DMS53 treated with DMSO at 0.1 percent for 48 hours (cell line): ENCODE results near the gene ASB1.
"Not testable (repeated sequence)": the region's sequence is repeated elsewhere in the genome, so short reads cannot be mapped to it uniquely, and the experiment has no call there.

Source experiments
- DNase-seq: peaks from one replicate; lab custom pipeline; 2025; ENCODE audit not compliant: unreplicated experiment; lab: John Stamatoyannopoulos, UW

The ASB1 gene

DNA sequence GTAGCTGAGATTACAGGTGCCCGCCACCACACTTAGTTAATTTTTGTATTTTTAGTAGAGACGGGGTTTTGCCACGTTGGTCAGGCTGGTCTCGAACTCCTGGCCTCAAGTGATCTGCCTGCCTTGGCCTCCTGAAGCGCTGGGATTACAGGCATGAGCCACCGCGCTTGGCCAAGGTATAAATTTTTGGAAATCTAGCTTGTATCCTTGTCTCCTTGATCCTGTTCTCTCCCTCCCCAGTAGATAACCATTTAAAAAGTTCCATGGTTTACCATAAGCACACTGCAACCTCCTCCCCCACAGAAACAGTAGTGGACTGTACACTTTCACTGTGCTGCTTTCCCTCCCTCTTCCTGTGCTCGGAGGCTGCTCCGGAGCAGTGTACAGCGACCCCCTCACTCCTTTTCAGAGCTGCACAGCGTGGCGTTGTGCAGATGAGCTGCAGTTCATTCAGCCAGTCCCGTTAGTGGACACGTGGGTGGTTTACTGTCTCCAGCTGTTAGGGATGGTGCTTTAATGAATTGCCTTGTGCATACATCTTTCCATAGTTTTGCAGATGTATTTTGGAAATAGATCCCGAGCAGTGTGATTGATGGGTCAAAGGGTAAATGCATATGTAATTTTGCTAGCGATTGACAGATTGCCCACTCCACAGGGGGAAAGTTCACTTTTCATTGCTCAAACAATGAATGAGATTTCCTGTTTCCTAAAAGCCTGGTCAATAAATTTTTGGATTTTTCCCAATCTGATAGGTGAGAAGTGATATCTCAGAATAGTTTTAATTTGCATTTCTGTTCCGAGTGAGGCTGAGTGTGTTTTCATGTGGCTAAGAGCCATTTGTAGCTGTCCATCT, 14.8 kb downstream of the ASB1 start:
- DNase-seq: no peak

DNA sequence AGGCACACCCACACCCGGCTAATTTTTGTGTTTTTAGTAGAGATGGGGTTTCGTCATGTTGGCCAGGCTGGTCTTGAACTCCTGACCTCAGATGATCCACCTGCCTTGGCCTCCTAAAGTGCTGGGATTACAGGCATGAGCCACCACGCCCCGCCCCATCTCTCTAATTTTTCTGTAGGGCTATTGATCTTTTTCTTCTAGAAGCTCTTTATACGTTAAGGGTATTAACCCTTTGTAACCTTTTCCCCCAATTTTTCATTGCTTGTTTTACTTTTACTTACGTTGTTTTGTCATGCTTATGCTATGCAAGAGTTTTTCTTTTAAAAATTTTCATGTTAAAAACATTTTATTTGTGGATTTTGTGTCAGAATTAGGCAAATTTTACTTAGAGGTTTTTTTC, 15.5 kb downstream of the ASB1 start:
- DNase-seq: not testable (repeated sequence)

- DNase-seq: no peak
These were observed 17.5 kb downstream of the ASB1 start for GRCh38 chr2:238444242-238444641.

GRCh38 chr2:238445409-238446190, 18.9 kb downstream of the ASB1 start:
- no peak for DNase-seq

GRCh38 chr2:238446371-238446770, 19.6 kb downstream of the ASB1 start:
- DNase-seq: no peak

DNA sequence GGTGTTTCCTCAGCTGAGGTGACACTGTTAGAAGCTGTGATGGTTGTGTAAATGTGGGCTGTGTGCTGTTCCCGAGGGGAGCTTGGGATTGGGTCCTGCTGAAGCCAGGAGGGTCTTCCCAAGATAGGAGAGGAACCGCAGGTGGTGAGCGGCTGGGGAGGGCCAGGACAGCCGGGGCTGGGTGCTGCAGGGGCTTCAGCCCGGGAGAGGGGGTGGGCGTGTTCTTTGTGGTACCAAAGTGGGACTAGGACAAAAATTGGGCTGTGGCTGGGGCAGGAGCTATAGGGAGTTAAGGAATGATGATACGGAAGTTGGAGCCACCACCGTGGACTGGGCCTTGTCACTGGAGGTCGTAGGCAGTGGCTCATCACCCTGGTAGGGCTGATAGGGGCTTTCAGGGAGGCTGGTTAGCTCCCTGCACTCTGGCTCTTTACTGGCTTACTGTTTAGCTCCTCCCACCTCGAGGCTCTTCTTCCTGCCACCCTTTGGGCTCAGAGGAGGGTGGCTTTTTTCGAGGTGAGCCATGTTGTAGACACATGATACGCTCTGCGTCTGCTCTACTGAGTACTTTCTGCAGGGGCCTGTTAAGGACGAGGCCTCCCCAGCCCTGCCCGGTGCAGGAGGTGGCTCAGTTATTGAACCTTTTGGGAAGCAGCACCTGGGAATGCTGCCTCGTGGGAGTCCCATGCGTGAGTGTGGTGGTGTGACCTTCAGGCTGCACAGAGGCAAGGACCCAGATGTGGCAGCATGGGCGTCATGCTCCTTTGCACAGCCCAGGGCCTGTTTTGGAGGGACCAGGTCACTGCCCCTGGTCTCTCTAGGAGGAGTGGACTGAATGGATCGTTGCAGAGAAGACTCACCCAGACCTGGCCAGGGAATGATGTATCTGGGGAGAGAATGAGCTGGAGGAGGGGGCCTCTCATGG, 21.6 kb downstream of the ASB1 start:
- DNase-seq: no peak

DNA sequence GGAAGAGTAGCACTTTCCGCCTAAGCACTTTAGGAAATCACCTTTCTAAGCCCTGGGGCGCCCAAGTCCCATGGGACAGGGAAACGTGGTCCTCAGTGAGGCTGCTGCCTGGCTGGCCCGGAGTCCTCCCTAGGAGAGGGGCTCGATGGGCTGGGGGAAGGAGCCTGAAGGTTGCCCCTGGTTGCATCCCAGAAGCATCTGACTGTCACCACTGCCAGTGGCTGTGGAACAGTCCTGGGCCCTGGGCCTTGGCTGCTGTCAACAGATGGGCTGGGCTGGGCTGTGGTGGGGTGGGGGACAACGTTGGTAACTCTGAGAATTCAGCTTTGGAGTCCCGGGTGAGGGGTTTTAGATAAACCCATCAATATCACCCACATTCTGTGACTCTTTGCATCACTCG, 22.5 kb downstream of the ASB1 start:
- no peak for DNase-seq

GRCh38 chr2:238449909-238450417, 23.2 kb downstream of the ASB1 start:
- no peak for DNase-seq

DNA sequence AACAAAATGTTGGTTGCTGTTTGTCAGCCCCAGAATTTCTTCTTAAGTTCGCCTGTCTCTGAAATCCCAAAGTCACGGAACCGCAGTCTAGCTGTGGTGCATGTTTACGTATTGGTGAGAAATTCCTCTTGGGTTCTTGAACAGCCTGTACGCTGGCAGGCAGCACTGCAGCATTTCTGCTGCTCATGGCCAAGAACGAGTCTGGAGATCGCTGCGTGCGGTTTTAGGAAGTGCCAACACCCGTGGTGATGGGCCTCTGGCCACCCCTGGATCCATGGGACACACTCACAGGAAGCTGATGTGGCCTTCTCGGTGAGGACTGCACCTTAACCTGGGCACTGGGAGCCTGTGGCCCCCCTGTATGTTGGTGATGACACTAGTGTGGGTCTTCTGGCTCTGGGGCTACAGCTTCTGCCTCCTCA, 23.7 kb downstream of the ASB1 start:
- no peak for DNase-seq

DNA sequence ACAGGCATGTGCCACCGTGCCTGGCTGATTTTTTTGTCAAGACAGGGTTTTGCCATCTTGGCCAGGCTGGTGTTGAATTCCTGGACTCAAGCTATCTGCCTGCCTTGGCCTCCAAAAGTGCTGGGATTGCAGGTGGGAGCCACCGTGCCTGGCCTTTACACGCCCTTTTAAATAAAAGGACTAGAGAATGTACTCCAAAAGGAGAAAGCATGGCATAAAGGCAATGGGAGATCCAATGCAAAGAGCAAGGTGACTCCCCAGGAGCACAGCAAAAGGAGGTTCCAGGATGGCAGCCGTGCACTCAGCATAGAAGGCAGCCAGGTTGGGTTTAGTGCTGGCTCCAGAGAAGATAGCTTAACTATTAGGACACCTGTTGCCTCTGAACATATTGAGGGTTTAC, 27.1 kb downstream of the ASB1 start:
- no peak for DNase-seq

GRCh38 chr2:238456449-238456848, 29.7 kb downstream of the ASB1 start:
- no peak for DNase-seq

DNA sequence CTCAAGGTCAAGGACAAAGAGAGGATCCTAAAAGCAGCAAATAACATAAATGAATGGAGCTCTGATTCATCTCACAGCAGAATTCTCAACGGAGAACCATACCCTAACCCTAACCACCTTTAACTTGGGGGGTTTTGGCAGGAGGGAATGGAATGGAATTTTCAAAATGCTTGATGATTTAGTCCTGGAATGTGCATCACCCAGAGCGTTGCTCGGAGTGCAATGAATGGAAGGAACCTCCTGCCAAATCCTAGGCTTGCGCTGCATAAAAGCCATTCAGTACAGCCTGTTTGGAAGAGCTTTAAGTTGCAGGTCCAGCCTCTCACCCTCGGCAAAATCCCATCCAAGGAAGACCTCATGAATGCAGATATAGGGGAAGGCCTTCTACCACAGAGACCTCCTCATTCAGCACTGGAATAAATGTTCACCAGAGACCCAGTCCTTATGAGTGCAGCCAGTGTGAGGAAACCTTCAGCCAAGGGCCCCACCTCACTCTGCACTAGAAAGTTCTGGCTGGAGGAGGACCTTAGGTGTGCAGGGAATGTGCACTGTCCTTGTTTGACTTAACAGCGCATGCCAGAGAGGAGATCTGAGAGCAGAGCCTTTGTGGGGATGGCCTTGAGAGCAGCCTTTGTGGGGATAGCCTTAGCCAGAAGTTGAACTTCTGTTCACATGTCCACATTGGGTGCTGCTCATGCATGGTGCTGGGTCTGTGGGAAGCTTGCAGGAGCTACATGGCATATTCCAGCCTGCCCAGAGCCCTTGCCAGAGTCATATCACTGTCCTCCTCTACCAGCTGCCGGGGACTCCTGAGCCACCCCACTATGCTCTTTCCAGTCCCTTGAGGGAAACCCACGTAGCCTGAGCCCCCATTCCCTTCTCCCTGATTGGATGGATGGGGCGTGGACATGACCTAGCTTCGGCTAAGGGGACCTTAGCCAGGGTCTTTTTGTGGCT, 30.5 kb downstream of the ASB1 start:
- DNase-seq: no peak

- DNase-seq: no peak
These were observed 31.2 kb downstream of the ASB1 start for GRCh38 chr2:238457927-238458324.

DNA sequence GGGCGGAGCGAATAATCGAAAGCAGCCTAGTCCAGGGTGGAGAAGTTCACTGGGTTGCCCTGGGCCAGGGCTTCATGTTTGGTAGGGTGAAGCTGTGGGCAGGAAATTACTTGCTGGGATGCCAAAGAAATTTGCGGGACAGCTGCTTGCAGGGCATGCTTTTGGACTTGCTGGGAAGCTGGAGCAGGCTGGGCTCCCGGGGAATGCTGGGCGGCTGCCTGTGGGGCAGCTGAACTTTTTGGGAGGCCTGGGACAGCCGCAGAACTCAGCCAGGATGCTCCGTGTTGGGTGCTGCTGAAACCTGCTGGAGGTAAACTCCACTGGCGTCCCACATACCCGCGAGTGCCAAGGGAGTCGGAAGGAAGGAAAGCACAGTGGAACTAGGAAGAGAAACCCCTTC, 31.9 kb downstream of the ASB1 start:
- DNase-seq: no peak

DNA sequence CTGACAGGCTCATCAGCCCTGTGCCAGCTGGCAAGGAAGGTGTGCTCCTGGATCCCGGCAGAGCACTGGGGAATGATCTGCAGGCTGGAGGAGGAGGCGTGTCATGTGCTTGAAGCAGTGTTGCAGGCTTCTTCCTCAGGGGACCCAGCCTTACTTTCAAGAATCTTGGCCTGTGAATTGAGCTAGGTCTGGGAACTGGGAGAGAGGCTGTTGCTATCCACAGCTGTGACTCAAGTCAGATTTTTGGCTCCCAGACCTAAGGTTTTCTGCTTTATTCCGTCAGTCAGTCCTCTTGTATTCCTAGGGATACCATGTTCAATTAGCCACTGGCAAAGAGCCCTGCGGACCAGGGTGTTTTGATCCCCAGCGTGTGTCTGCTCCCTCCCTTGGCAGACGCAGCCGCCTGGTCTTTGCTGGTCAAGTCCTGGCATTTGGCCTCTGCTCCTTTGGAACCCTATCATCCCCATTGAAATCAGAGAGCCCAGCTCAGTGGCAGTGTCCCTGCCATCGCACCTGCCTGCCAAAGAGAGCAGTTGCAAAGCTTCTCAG, 32.4 kb downstream of the ASB1 start:
- no peak for DNase-seq

DNA sequence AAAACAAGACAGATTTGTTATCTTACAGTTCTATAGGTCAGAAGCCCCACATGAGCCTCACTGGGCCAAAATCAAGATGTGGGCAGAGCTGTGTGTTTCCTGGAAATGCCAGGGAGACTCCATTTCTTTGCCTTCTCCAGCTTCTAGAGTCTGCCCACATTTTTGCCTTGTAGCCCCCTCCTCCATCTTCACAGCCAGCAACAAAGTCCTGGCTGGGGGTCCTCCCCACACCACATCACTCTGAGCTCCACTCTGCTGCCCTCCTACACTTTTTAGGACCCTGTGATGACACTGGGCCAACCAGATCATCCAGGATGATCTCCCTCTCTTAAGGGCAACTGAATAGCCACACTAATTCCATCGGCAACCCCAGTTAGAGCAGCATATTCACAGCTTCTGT, 34.3 kb downstream of the ASB1 start:
- no peak for DNase-seq

GRCh38 chr2:238461491-238461890, 34.8 kb downstream of the ASB1 start:
- DNase-seq: no peak

GRCh38 chr2:238461916-238462315, 35.2 kb downstream of the ASB1 start:
- DNase-seq: no peak

DNA sequence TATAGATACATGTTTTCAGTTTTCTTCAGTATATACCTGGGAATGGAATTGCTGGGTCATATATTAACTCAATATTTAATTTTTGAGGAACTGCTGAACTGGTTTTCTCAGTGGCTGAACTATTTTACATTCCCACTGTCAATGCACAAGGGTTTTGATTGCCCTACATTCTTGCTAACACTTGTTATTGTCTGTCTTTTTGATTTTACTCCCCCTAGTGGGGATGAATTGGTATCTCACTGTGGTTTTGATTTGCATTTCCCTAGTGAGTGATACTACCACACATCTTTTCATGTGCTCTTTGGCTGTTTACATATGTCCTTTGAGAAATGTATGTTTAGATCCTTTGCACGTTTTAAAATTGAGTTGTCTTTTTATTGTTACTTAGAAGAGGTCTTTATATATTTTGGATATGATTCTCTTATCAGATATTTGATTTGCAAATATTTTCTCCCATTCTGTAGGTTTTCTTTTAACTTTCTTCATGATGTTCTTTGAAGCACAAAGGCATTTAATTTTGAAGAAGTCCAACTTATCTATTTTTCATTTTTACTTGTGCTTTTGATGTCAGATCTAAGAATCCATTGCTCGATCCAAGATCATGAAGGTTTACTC, 36.2 kb downstream of the ASB1 start:
- DNase-seq: peak; percentile 76
